T-helper 1 cell treated with Interleukin-12 subunit alpha and Interleukin-12 subunit beta and Interleukin-4 antibody, amounts not matched to agents 30 ng/mL and 1 ng/mL, for 36 hours (primary cell): ENCODE measurements around the gene MYO15B. TPM values are rescaled to one million over a fixed set of nuclear protein-coding genes. Genes with fewer than 3 reads are reported as not detected.

ENCODE experiments used
- intact Hi-C: fragments of 100-400 bp; cut with micrococcal nuclease; formaldehyde crosslinking; loops from one replicate; pipeline ENCODE4 v1.15.1; 2024
- total RNA-seq: library from RNA; stranded (reverse); gene quantifications from 2 replicates; pipeline ENCODE4 v1.2.3, GENCODE V29; 2022

Gene MYO15B
- total RNA-seq, 1 donor from 2014 or later, result 48.4 TPM

DNA sequence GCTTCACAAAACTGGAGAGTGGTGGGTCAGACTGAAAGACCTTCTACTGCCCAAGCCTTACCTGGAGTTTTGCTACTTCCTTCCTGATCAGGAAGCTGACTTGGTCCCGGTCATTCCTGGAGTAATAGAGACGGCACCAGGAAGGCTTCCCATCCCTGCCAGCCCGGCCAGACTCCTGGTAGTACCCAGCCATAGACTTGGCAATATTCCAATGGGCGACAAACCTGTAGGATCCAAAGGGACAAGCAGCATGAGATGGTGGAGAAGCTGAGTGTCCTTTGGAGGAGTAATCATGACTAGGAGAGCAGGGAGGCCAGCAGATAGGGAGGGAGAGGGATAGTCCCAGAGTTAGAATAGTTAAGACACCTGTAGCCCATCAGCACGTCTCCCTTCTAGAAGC lies 70.6 kb downstream of the MYO15B start:
- intact Hi-C loops, result no loop called here

DNA sequence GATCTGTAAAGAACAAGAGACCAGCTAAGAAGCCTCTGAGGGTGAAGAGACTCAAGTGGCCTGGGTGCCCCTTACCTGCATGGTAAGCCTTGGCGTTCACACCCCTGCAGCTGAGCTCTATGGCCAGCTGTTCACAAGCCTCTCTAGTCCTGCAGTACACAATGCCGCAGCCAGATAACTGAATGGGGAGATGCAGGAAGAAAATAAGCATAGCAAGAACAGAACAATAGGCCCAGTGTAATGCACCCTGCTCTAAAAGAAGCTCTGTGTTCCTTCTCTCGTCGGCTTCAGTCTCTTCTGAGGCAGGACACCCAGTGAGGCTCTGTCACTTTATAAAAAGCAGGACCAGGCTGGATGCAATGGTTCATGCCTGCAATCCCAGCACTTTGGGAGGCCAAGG lies 73.9 kb downstream of the MYO15B start:
- intact Hi-C loops, result no loop called here

DNA sequence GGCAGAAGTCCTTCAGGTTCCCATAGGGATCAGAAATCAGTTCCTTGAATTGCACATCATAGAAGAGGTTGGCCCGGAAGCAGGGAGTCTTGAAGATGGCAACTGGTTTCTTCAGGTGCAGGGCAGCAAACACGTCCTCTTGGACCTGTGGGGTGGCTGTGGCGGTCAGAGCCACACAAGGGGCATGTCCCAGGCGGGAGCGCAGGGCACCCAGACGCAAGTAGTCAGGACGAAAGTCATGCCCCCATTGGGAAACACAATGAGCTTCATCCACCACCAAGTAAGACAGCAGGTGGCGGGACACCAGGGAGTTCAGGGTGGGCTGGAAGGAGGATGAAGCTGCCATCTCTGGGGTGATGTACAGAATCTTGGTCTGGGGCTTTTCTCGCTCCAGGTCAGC lies 74.9 kb downstream of the MYO15B start:
- intact Hi-C loops, result no loop called here

DNA sequence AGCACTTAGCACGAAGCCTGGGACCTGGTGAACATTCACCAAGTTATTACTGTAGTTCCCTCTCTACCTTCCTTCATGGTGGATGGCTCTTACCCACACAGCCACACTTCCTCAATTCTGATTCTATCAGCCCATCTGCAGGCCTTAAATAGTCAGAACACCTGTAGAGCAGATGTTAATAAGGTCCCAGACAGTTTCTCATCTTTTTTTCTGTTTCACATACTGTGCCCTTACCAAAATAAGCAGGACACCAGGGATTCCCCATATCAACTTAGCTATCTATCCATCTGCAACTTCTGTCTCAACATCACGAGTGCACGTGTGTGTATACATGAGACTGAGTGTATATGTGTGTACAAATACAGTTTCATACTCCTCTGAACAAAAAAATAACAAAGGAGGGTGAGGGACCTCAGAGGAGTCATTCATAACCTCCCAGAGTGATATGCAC lies 76.5 kb downstream of the MYO15B start:
- intact Hi-C loops, result no loop called here

DNA sequence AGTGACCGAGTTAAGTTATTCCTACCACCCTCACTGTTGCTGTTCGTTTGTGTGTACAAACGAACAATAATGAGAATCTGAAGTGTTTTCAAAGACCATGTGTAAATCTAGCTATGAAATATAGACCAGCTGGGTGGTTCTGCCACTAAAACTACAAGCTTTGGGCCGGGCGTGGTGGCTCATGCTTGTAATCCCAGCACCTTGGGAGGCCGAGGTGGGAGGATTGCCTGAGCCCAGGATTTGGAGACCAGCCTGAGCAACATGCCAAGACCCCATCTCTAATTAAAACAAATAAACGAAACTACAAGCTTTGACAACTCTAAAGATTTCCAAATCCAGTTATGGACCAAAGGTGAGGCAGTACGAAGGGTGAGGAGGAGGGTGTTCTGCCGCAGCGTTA lies 78.4 kb downstream of the MYO15B start:
- intact Hi-C loops, result loop anchor here (2.0 kb wide), 3 partner anchors 23 to 239 kb away; partner anchors contain the start of genes MRPL38 and TRIM65

DNA sequence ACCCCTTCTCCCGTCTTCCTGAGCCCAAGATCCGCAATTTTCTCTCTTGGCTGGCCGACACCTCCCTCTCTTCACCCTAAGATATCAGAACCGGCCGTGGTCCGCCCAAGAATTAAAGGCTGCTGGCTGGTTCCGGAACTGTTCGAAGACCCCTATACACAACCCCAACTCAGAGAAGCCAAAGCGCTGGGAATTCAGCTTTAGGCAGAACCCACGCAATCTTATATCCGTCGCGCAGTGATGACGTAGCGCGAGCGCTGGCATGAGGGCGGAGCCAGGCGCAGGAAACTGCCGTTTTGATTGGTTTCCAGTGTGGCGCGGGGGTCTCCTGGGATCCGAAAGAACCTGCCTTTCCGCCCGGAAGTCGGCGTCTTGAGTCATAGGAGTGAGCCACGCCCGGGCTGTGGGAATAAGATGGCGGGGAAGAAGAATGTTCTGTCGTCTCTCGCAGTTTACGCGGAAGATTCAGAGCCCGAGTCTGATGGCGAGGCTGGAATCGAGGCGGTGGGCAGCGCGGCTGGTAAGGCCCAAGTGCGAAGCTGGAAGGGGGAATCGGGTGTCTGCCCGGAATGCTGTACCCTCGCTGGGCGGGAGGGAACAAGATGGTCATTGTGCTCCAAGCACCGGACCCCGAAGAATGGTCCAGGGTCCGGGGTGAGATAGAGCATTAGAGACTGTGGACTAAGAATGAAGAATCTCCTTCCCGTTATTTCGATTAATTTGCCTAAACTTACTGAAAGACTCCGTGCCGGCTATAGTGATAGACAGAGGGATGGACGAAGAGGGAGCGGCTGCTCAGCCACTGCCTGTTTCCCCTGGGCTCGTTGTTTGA lies 79.6 kb downstream of the MYO15B start, which contains the start of the genes RECQL5 and SAP30BP:
Gene RECQL5, minus strand, starts transcription at position 196 of the 832 bp plus-strand sequence. CDS start 597 bp downstream, outside the sequence.
Gene SAP30BP, plus strand, starts transcription at position 380 of the 832 bp plus-strand sequence. Its CDS starts 35 bp downstream, at position 415.
- intact Hi-C loops, result loop anchor here (1.0 to 2.0 kb wide), 11 partner anchors 8 to 794 kb away; partner anchors contain the start of genes MRPL38, SMIM5, TMEM94 and TRIM65

DNA sequence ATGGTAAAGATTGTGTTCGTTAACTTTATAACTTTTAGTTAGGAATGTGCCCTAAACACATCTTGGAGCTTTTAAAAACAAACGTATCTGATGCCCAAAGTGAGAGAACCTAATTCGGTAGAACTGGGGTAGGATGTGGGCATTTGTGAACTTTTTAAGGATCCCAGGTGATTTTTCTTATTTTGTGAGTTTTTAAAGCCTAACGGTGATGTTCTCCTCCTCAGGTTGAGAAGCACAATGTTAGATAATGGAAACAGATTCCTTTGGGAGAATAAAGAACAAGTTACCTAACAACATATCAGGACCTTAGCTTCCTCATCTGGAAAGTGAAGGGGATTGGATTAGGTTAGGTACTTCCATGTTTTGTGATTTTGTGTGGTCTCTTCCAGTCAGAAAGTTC lies 80.2 kb downstream of the MYO15B start:
- intact Hi-C loops, result loop anchor here (1.0 to 2.0 kb wide), 11 partner anchors 7 to 795 kb away; partner anchors contain the start of genes MRPL38, SMIM5, TMEM94 and TRIM65

DNA sequence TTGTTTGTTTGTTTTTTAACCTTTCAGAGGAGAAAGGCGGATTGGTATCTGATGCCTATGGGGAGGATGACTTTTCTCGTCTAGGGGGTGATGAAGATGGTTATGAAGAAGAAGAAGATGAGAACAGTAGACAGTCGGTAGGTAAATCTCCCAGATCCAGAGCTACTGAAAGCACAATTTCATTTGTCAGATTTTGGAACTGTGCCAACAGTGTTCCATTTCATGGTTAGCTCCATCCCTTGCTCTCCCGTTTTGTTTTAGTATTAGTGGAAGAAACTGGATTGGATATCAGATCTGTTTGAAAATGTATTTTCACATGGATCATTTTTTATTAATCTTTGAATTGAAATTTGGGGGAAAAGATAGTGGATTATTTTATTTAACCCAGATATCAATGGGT lies 80.9 kb downstream of the MYO15B start:
- intact Hi-C loops, result no loop called here

DNA sequence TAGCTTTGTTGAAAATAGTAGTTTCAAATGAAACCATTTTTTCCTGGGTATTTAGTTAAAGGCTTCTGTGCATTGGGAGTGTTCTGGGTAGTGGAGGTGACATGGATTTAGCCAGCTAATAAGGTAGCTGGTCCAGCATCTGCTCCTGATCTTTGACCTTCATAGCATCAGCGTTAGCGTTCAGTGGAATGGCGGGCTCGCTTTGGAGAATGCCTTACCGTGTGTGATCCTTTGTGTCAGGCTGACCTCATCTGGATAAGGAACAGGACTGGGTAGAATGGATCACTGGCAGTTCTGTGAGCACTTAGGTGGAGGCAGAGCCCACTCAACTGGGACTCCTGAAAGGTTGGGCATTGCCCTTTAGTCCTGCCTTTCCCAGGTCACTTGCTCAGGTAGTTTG lies 83.3 kb downstream of the MYO15B start:
- intact Hi-C loops, result no loop called here

DNA sequence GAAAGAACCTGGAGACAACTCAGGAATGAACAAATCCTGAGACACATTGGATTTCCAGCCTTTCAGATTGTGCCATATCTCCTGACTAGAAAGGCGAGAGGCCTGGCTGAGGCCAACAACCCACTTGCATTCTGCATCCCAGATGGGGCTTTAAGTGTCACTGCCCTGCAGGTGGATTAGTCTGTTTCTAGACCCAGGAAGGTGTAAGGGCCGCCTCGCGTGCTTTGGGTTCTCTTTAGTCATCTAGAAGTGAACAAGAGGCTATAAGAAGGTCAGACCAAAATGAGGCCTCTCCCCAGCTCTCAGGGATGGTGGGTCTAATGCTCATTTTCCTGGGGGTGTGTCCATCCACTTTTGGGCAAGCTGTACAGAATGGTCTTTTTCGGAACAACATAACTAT lies 84.4 kb downstream of the MYO15B start:
- intact Hi-C loops, result no loop called here

DNA sequence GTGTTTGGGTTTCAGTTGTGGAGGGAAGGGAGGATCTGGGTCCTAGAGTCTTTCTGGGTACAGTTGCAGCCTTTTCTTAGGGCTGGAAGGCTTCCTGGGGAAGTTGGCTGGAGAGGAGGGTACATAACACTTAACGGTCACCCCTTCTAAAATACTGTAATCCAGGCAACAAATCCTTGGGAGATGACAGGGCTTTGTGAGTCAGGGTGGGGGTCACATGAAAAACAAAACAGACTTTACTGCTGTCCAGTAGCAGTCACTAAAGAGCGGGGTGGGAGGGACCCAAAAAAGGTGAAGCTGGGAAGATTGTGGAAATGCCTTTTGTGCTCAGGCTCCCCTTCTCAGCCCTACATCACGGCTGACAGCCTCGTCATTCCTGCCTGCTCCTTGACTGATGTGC lies 85.9 kb downstream of the MYO15B start:
- intact Hi-C loops, result no loop called here

Other genes starting within 250 kb of the MYO15B start
- gene GRB2, start 182.1 kb upstream of the MYO15B start, total RNA-seq, result 150 and 168 TPM in 2 replicates
- gene TMEM94, start 131.2 kb upstream of the MYO15B start, total RNA-seq, result 82.3 and 85.7 TPM in 2 replicates
- gene CASKIN2, start 72.3 kb upstream of the MYO15B start, total RNA-seq, result 0.74 and 0.76 TPM in 2 replicates
- 65.2 and 65.9 TPM in 2 replicates for gene TSEN54, start 71.3 kb upstream of the MYO15B start, total RNA-seq
- gene LLGL2, start 62.1 kb upstream of the MYO15B start, total RNA-seq, result 19.4 and 21.6 TPM in 2 replicates
- 0.54 and 0.83 TPM in 2 replicates for gene SMIM5, start 45.6 kb downstream of the MYO15B start, total RNA-seq
- gene RECQL5, start 79.4 kb downstream of the MYO15B start, total RNA-seq, result 41.6 and 43.4 TPM in 2 replicates
- gene SAP30BP, start 79.5 kb downstream of the MYO15B start, total RNA-seq, result 93.2 and 108 TPM in 2 replicates
- gene ITGB4, start 133.7 kb downstream of the MYO15B start, total RNA-seq, result 0.78 and 0.91 TPM in 2 replicates
- gene GALK1, start 177.4 kb downstream of the MYO15B start, total RNA-seq, result 40.4 and 41.4 TPM in 2 replicates
- gene UNK, start 197.0 kb downstream of the MYO15B start, total RNA-seq, result 33.0 and 33.7 TPM in 2 replicates